Endothelial cell of umbilical vein (primary cell): Measurements from ENCODE around the gene HOXD8.

Experiments used
- POLR2A ChIP-seq: IDR thresholded peaks from 2 replicates; pipeline ENCODE4 v1.6.1; 2012; ENCODE audit warnings: low read depth, mild to moderate bottlenecking, control low read depth, low read length
- TF ChIP-seq, protein P1 (sequence below), 2 donors: IDR thresholded peaks; 1 replicate in 1 of 2; 2 replicates in 1 of 2; pipeline ENCODE4 v1.5.1; 2011; ENCODE audit warnings: low read length in 2 of 2, mild to moderate bottlenecking in 2 of 2, moderate library complexity in 2 of 2, control low read depth in 1 of 2, inconsistent platforms in 1 of 2, low read depth in 1 of 2; ENCODE audit not compliant: insufficient read depth in 1 of 2; ENCODE audit errors: extremely low read depth in 1 of 2

GRCh38 chr2:176088937-176089842 is 40.3 kb upstream of the HOXD8 start:
- TF ChIP-seq, protein P1, sequence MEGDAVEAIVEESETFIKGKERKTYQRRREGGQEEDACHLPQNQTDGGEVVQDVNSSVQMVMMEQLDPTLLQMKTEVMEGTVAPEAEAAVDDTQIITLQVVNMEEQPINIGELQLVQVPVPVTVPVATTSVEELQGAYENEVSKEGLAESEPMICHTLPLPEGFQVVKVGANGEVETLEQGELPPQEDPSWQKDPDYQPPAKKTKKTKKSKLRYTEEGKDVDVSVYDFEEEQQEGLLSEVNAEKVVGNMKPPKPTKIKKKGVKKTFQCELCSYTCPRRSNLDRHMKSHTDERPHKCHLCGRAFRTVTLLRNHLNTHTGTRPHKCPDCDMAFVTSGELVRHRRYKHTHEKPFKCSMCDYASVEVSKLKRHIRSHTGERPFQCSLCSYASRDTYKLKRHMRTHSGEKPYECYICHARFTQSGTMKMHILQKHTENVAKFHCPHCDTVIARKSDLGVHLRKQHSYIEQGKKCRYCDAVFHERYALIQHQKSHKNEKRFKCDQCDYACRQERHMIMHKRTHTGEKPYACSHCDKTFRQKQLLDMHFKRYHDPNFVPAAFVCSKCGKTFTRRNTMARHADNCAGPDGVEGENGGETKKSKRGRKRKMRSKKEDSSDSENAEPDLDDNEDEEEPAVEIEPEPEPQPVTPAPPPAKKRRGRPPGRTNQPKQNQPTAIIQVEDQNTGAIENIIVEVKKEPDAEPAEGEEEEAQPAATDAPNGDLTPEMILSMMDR (IDR thresholded peaks at IDR 0.05; ENCODE audit: extremely low read depth in 1 of 2, insufficient read depth in 1 of 2, low read depth in 1 of 2, low read length in 2 of 2), result no peak
- TF ChIP-seq POLR2A, result no peak
